HG03066 (cell line): ENCODE measurements around the gene IGIP.

Source experiments
- ATAC-seq: cut with Tn5 transposase; IDR thresholded peaks from one replicate; pipeline ENCODE4 v1.9.1; 2021; ENCODE audit warnings: low read depth; ENCODE audit not compliant: unreplicated experiment

Gene IGIP

GRCh38 chr5:140125637-140126036 is at the start of gene IGIP:
TSS of gene IGIP (plus strand) at chr5:140125937. CDS start at chr5:140128477, 2,540 bp downstream.
- no peak for ATAC-seq

DNA sequence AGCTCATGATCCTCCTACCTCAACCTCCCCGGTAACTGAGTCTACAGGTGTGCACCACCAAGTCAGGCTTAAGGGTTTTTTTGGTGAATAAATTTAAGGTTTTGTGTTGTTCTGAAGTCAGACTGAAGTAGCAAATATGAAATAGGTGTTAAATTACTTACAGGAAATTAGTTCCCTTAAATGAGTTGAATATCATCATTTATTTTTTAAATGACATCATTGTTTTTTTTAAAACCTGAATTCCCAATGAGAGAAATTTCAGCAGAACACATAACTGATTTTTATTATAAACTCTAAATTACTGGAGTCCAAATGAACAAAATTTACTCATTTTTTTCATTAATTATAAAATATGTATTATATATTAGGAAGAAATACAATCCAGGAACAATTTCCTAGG is 49.6 kb upstream of the IGIP start:
- no peak for ATAC-seq

GRCh38 chr5:140076788-140077187 is 48.9 kb upstream of the IGIP start:
- ATAC-seq, result no peak

DNA sequence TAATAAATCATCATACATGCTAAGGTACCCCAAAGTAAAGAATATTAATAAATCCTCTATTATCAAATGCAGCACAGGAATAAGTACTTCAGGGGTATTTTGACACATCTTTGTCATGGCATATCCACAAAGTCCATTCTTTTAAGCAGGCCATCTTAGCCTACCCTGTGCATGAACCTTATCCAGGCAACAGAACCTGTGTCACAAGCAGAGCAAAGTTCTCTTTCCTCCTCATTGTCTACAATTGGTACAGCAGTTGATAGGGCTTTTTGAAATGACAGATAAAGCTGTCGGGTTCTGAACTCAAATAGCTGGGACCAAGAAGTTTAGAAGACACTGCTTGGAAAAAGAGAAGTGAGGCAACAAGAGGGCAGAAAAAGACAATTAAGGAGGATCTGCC is 42.6 kb upstream of the IGIP start:
- no peak for ATAC-seq

GRCh38 chr5:140083650-140084049 is 42.1 kb upstream of the IGIP start:
- ATAC-seq, result no peak

DNA sequence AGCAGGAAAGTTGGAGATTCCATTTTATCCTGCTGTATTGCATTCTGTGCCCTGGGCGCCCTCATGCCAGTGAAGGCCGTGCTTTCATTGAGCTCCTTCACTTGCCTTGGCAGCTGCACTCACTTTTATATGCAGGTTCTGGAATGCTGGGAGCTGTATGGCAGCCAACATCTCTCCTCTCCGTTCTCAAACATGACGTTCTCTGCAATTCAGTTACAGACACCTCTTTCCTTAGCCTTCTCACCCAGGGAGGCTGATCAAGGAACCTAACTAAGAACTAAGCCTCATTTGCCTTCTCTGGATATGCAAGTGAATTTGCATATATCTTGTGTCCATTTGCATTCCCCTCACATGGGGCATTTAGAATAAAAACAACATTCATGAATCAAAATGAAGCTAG is 41.2 kb upstream of the IGIP start:
- ATAC-seq, result no peak

GRCh38 chr5:140090251-140090650 is 35.5 kb upstream of the IGIP start:
- ATAC-seq, result no peak

- ATAC-seq, result no peak
Observed at GRCh38 chr5:140093179-140093578, 32.6 kb upstream of the IGIP start.

DNA sequence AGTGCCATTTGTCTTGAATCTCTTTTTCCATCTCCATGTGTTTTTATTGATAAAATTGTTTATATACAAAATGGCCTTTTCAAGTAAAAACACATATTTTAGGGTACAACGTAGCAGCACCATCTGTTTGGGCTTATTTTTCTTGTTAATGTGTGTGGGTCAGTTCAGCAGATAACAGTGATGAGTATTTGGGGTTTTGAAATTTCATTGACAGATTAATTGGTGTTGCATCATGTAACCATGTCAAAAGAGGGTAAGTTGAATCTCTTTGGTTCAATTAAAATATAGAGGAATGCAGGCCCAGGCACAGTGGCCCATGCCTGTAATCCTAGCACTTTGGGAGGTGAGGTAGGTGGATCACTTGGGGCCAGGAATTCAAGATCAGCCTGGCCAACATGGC is 31.9 kb upstream of the IGIP start:
- ATAC-seq, result no peak

DNA sequence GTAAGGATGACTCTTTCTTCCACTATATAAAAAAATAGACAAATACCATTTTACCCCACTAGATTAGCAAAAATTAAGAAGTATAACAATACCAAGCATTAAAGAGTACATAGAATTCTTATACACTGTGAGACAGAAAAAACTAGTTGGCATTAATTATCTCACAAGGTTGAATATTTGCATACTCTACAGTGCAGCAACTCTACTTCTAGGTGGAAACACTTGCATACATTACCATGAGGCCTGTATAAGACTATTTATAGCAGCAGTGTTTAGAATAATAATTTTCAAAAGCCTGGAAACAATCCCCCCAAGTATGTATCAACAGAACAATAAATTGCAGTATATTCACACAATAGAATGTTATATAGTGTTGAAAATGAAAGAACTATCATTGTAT is 30.8 kb upstream of the IGIP start:
- no peak for ATAC-seq

GRCh38 chr5:140101179-140101578 is 24.6 kb upstream of the IGIP start:
- ATAC-seq, result no peak

- ATAC-seq, result no peak
Observed at GRCh38 chr5:140103154-140103553, 22.6 kb upstream of the IGIP start.

DNA sequence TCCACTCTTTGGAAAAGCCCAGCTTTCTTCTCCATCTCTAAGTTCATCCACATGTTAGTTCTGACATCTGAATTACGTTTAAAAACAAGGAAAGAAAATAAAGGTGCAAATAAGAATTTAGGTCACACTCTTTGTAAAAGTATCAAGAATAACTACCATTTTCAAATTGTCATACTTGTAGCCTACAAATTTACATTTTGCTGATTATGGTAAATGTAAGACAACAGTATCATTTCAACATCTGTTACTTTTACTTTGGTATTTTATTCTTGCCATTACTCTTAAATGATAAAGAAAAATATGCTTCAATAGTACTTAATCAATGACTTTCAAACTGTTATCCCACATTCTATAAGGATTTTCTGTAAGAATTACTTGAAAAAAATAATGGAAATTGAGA is 21.6 kb upstream of the IGIP start:
- no peak for ATAC-seq

- no peak for ATAC-seq
Observed at GRCh38 chr5:140106101-140106500, 19.6 kb upstream of the IGIP start.

GRCh38 chr5:140106805-140107311 is 18.9 kb upstream of the IGIP start:
- no peak for ATAC-seq

DNA sequence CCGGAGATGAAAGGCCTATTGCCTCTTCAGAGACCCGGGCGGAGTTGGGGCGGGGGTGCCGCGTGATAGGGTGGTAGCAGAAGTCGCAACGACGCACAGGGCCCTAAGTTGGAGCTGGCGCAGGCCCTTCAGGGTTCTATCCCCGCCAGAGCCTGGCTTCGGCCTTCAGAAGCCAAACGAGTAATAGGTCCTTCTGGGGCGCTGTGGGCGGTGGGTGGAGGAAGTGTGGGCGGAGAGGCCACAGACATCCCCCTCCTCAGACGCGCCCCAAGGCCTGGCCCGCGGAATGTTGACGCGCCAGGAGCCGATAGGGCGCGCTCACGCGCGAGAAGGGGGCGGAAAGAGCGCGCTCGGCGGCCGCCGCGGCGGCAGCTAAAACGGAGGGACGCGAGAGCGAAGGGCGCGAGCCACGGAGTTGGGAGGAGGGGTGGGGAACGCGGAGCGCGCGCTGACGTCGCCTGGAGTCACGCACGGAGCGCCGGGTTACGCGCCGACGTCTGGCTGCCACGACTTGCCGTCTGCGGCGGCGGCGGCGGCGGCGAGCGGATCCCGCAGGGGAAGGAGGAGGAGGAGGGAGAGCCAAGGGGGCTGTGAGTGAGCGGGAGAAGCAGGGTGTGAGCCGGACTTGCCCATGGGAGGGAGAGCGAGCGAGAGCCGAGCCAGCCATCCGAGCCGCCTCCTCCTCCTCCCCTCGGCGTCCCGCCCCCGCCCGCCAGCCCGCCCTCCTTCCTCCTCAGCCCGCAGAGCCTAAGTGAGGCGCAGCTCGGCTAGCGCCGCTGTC is 18.2 kb upstream of the IGIP start:
- peak; percentile 82 for ATAC-seq

GRCh38 chr5:140108093-140109017 is 17.4 kb upstream of the IGIP start:
- ATAC-seq, result no peak

- no peak for ATAC-seq
Observed at GRCh38 chr5:140109018-140109758, 16.5 kb upstream of the IGIP start.

DNA sequence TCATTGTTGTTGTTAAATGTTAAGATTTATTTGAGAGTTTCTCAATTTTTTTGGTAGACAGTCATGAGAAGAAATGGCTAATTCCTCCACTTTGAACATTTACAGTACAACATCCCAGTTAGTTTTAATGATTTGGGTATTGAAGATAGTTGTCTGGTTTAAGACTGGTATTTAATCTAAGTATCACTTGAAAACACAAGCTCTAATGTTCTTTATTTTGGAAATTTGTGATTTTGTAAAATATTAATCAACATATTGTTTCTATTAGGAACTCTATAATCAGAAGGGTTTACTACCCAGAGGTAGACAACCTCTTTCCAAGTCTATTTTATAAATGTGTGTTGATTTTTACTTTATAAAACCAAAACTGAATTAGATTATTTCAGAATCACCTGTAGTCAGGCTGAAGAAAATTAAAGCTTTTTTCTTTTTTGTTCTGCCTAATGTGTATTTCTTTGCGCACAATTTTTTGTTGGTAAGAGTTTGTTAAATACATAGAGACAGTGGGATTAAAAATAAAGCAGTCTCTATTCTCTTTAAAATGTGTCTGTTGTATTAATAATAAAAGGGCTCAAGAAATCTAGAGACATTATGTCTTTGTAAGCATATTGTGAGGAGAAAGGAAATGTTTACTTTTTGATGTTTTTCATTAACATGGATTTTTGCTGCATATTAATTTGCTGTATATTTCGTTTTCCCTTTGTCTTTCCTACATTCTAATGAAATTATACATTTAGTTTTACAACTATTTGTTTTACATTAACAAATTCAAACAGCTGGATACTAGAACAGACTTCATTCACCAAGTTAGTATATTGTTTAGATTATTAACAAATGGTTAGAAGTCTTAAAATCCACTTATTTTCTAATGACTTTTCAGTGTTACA is 15.7 kb upstream of the IGIP start:
- no peak for ATAC-seq

DNA sequence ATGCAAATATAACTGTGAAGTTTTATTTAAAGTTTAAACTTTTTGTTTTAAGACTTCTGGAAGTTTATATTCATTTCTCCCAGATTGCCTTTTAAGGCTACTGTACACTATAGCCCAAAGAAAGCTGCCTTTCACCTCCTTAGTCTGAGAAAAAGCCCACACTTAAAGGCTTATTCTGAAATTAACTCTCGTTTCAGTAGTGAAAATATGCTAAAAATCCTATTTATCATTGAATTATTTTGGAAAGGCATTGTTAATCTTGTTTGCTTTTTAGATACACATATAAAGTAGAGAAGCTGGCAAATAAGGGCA is 15.1 kb upstream of the IGIP start:
- no peak for ATAC-seq
